Activated T-helper 1 cell treated with Interleukin-2 at 50 U/mL for 16 hours (primary cell): ENCODE data around the gene CERKL.

Source experiments
- DNase-seq: peaks from one replicate; pipeline ENCODE4 v3.0.0-alpha.2; 2020; ENCODE audit warnings: low read depth

Gene CERKL

GRCh38 chr2:181517685-181518301 lies 139.1 kb downstream of the CERKL start:
- no peak for DNase-seq

GRCh38 chr2:181516992-181517391 lies 139.9 kb downstream of the CERKL start:
- DNase-seq = no peak

GRCh38 chr2:181515719-181516118 lies 141.2 kb downstream of the CERKL start:
- no peak for DNase-seq

- DNase-seq = no peak
These were observed 156.7 kb downstream of the CERKL start for GRCh38 chr2:181500201-181500600.

- no peak for DNase-seq
These were observed 157.7 kb downstream of the CERKL start for GRCh38 chr2:181499231-181499630.
